H1 (cell line): ENCODE measurements around the gene ASPDH. TPM values are rescaled to one million over a fixed set of nuclear protein-coding genes. Genes with fewer than 3 reads are reported as not detected.

ENCODE experiments used
- CTCF ChIA-PET: fragments of 300-600 bp; sonication (Branson Sonifier 250); formaldehyde crosslinking; loops from one replicate; lab custom pipeline; 2021; ENCODE audit not compliant: partially characterized antibody; lab: Charles Lee
- POLR2A ChIA-PET: fragments of 300-600 bp; sonication (Branson Sonifier 250); formaldehyde crosslinking; loops from one replicate; lab custom pipeline; 2021; ENCODE audit warnings: inconsistent platforms; ENCODE audit not compliant: partially characterized antibody; lab: Charles Lee
- DNase-seq, 2 experiments: peaks; one replicate each; pipeline versions ENCODE4 v3.0.0 to v3.0.0-alpha.2; 2010 to 2022; ENCODE audit warnings: low spot score in 2 of 2, low read depth in 1 of 2, mixed read lengths in 1 of 2
- FAIRE-seq: peaks from 2 replicates; lab custom pipeline; 2011; peaks lifted over from hg19 to GRCh38; lab: Jason Lieb, UNC
- H2AFZ ChIP-seq: 2 replicates; pipeline ENCODE4 v1.8.1; 2012; ENCODE audit warnings: low read length, inconsistent platforms
- H2AK5ac ChIP-seq: 2 replicates; pipeline ENCODE4 v1.6.1; 2013; ENCODE audit warnings: low read depth, low read length
- H2BK120ac ChIP-seq: replicated peaks from 2 replicates; pipeline ENCODE3; 2013; ENCODE audit warnings: low read depth, low read length, inconsistent platforms
- H2BK12ac ChIP-seq: 2 replicates; pipeline ENCODE4 v1.6.1; 2013; ENCODE audit warnings: low read depth, low read length
- H2BK15ac ChIP-seq: 2 replicates; pipeline ENCODE4 v1.6.1; 2013; ENCODE audit warnings: low read length
- H2BK20ac ChIP-seq: 2 replicates; pipeline ENCODE4 v1.6.1; 2013; ENCODE audit warnings: low read length
- H2BK5ac ChIP-seq: 2 replicates; pipeline ENCODE4 v1.6.1; 2013; ENCODE audit warnings: low read depth, low read length
- H3K14ac ChIP-seq: 2 replicates; pipeline ENCODE4 v1.6.1; 2013; ENCODE audit warnings: inconsistent platforms; ENCODE audit not compliant: insufficient read length
- H3K18ac ChIP-seq: 2 replicates; pipeline ENCODE4 v1.6.1; 2013; ENCODE audit warnings: low read length; ENCODE audit errors: extremely low read depth
- H3K23ac ChIP-seq: 2 replicates; pipeline ENCODE4 v1.6.1; 2013; ENCODE audit warnings: inconsistent platforms; ENCODE audit not compliant: insufficient read length
- H3K23me2 ChIP-seq: 2 replicates; pipeline ENCODE4 v1.6.1; 2013; ENCODE audit warnings: low read depth, low read length
- H3K27ac ChIP-seq: 2 replicates; pipeline ENCODE4 v1.6.1; 2011; ENCODE audit warnings: low read depth, low read length, inconsistent platforms
- H3K27me3 ChIP-seq, 4 experiments: replicated peaks in 1 of 4; 1 replicate in 1 of 4; 2 replicates in 3 of 4; pipeline versions ENCODE4 v1.6.1 to v1.8.1; 2011 to 2013; ENCODE audit warnings: low read length in 3 of 4, mild to moderate bottlenecking in 3 of 4, inconsistent platforms in 2 of 4, mixed read lengths in 2 of 4, moderate library complexity in 1 of 4; ENCODE audit not compliant: control insufficient read depth in 3 of 4, insufficient read depth in 3 of 4; ENCODE audit errors: extremely low read depth in 1 of 4
- H3K36me3 ChIP-seq, 4 experiments: 2 replicates each; pipeline versions ENCODE4 v1.6.1 to v1.8.1; 2011 to 2013; ENCODE audit warnings: mild to moderate bottlenecking in 4 of 4, low read length in 3 of 4, moderate library complexity in 2 of 4, control low read depth in 1 of 4, inconsistent platforms in 1 of 4; ENCODE audit not compliant: insufficient read depth in 4 of 4, control insufficient read depth in 2 of 4
- H3K4ac ChIP-seq: replicated peaks from 2 replicates; pipeline ENCODE3; 2013; ENCODE audit warnings: low read length, low read depth, mixed read lengths, inconsistent platforms; ENCODE audit not compliant: insufficient read length
- H3K4me1 ChIP-seq, 4 experiments: replicated peaks in 1 of 4; 1 replicate in 1 of 4; 2 replicates in 3 of 4; pipeline versions ENCODE4 v1.6.1 to v1.8.1; 2011 to 2013; ENCODE audit warnings: low read length in 3 of 4, inconsistent platforms in 2 of 4, mixed read lengths in 1 of 4; ENCODE audit not compliant: insufficient read depth in 4 of 4, control insufficient read depth in 3 of 4
- H3K4me2 ChIP-seq, 2 experiments: 2 replicates each; pipeline versions ENCODE4 v1.6.1 to v1.8.1; 2011 to 2013; ENCODE audit warnings: low read depth in 2 of 2, low read length in 2 of 2, control low read depth in 1 of 2, inconsistent platforms in 1 of 2, mild to moderate bottlenecking in 1 of 2; ENCODE audit not compliant: insufficient read depth in 1 of 2
- H3K4me3 ChIP-seq, 4 experiments: fragments of 200-600, 300-600 bp in 1 of 4; sonication (generic), shearing (Covaris generic), sonication (Bioruptor Twin) in 1 of 4; 2 replicates each; pipeline versions ENCODE4 v1.5.1 to v1.8.1; 2011 to 2016; ENCODE audit warnings: low read length in 4 of 4, low read depth in 3 of 4, control low read depth in 2 of 4, inconsistent platforms in 2 of 4, mild to moderate bottlenecking in 2 of 4, mixed read lengths in 1 of 4, moderate library complexity in 1 of 4; ENCODE audit not compliant: insufficient read depth in 2 of 4; ENCODE audit errors: extremely low read depth in 1 of 4
- H3K56ac ChIP-seq: replicated peaks from 2 replicates; pipeline ENCODE3; 2013; ENCODE audit warnings: low read depth, mild to moderate bottlenecking, mixed read lengths, low read length, inconsistent platforms; ENCODE audit not compliant: insufficient read length
- H3K79me1 ChIP-seq: 2 replicates; pipeline ENCODE4 v1.6.1; 2013; ENCODE audit warnings: low read depth, low read length, control low read depth
- H3K79me2 ChIP-seq, 2 experiments: 2 replicates each; pipeline versions ENCODE4 v1.6.1 to v1.8.1; 2012 to 2013; ENCODE audit warnings: low read length in 2 of 2, mild to moderate bottlenecking in 2 of 2, inconsistent platforms in 1 of 2; ENCODE audit not compliant: insufficient read depth in 2 of 2, control insufficient read depth in 1 of 2
- H3K9ac ChIP-seq, 4 experiments: replicated peaks in 1 of 4; 1 replicate in 1 of 4; 2 replicates in 3 of 4; pipeline versions ENCODE4 v1.6.1 to v1.8.1; 2011 to 2013; ENCODE audit warnings: low read depth in 3 of 4, low read length in 3 of 4, control low read depth in 2 of 4, mild to moderate bottlenecking in 2 of 4, moderate library complexity in 2 of 4, inconsistent platforms in 1 of 4; ENCODE audit errors: extremely low read depth in 1 of 4
- H3K9me3 ChIP-seq, 2 experiments: 2 replicates each; pipeline versions ENCODE4 v1.6.1 to v1.8.1; 2012 to 2013; ENCODE audit warnings: mild to moderate bottlenecking in 2 of 2, moderate library complexity in 2 of 2, control low read depth in 1 of 2, inconsistent platforms in 1 of 2, low read depth in 1 of 2, low read length in 1 of 2, mixed read lengths in 1 of 2; ENCODE audit not compliant: insufficient read depth in 2 of 2
- H4K20me1 ChIP-seq, 2 experiments: replicated peaks in 1 of 2; 2 replicates each; pipeline versions ENCODE3 to v1.8.1; 2011 to 2013; ENCODE audit warnings: inconsistent platforms in 2 of 2, low read length in 2 of 2, mild to moderate bottlenecking in 1 of 2; ENCODE audit not compliant: insufficient read depth in 2 of 2, control insufficient read depth in 1 of 2
- H4K5ac ChIP-seq: 2 replicates; pipeline ENCODE4 v1.6.1; 2013; ENCODE audit warnings: low read length, low read depth, mixed read lengths, inconsistent platforms; ENCODE audit not compliant: insufficient read length
- H4K8ac ChIP-seq: 2 replicates; pipeline ENCODE4 v1.8.0; 2013; ENCODE audit warnings: mild to moderate bottlenecking, moderate library complexity, low read length, inconsistent platforms; ENCODE audit not compliant: insufficient read depth; ENCODE audit errors: extremely low read depth
- H4K91ac ChIP-seq: replicated peaks from 2 replicates; pipeline ENCODE3; 2013; ENCODE audit warnings: low read length, mixed read lengths, inconsistent platforms; ENCODE audit not compliant: insufficient read length
- CTCF ChIP-seq, 3 experiments: IDR thresholded peaks; 1 replicate in 2 of 3; 2 replicates in 1 of 3; pipeline versions ENCODE4 v1.5.1 to v1.6.1; 2011; ENCODE audit warnings: low read length in 3 of 3, mild to moderate bottlenecking in 3 of 3, inconsistent platforms in 2 of 3, low read depth in 1 of 3, moderate library complexity in 1 of 3; ENCODE audit not compliant: insufficient read depth in 1 of 3; ENCODE audit errors: control extremely low read depth in 1 of 3
- KDM5A ChIP-seq: fragments of 200-600 bp; IDR thresholded peaks from 2 replicates; pipeline ENCODE4 v1.7.1; 2012; ENCODE audit warnings: mild to moderate bottlenecking, low read length, inconsistent platforms, mixed read lengths
- RAD21 ChIP-seq, 2 experiments: IDR thresholded peaks in 1 of 2; conservative IDR thresholded peaks in 1 of 2; 2 replicates each; pipeline ENCODE4 v1.6.1; 2011; ENCODE audit warnings: low read depth in 2 of 2, low read length in 2 of 2, improper control_type of control experiment in 1 of 2, inconsistent platforms in 1 of 2, mild to moderate bottlenecking in 1 of 2, moderate library complexity in 1 of 2
- TCF12 ChIP-seq: IDR thresholded peaks from 2 replicates; pipeline ENCODE4 v1.6.1; 2011; ENCODE audit warnings: low read depth, mild to moderate bottlenecking, low read length
- WGBS, 2 experiments: shearing (Covaris generic) in 1 of 2; methylation state at CpG; one replicate each; pipeline versions ENCODE4 v1.1.6 to v1.1.7; 2013 to 2015; ENCODE audit warnings: low lambda C conversion rate in 2 of 2, mixed read lengths in 2 of 2, inconsistent platforms in 1 of 2, low coverage in 1 of 2, missing lambda C conversion rate in 1 of 2; ENCODE audit not compliant: insufficient replicate concordance in 2 of 2, insufficient coverage in 1 of 2, insufficient read length in 1 of 2; ENCODE audit errors: extremely low coverage in 1 of 2, missing lambda C conversion rate in 1 of 2; 5-methylcytosine and 5-hydroxymethylcytosine counted together
- polyA plus RNA-seq, 7 experiments: library from polyadenylated mRNA; depleted of rRNA in 3 of 7; stranded (reverse) in 5 of 7; unstranded in 2 of 7; fragments of >200 nt in 5 of 7; fragments of 200-250 nt in 2 of 7; gene quantifications; 1 replicate in 5 of 7; 2 replicates in 1 of 7; 4 replicates in 1 of 7; pipeline versions ENCODE4 v1.2.1 to v1.2.3, GENCODE V29; 2011 to 2013; ENCODE audit warnings: missing spikeins in 2 of 7, mixed read lengths in 2 of 7
- total RNA-seq: library from RNA; stranded (reverse); fragmentation: NEBNext Ultra II Directional; extraction: Animal tissue kit (Norgen Biotek cat#: 25700); gene quantifications from 2 replicates; pipeline ENCODE4 v1.2.1, GENCODE V29; 2021

ASPDH gene
- total and polyA plus RNA-seq, 2 of the 8 experiments (the other 6 are each of a cell fraction or from before 2014, with no cell fraction given) = not detected

DNA sequence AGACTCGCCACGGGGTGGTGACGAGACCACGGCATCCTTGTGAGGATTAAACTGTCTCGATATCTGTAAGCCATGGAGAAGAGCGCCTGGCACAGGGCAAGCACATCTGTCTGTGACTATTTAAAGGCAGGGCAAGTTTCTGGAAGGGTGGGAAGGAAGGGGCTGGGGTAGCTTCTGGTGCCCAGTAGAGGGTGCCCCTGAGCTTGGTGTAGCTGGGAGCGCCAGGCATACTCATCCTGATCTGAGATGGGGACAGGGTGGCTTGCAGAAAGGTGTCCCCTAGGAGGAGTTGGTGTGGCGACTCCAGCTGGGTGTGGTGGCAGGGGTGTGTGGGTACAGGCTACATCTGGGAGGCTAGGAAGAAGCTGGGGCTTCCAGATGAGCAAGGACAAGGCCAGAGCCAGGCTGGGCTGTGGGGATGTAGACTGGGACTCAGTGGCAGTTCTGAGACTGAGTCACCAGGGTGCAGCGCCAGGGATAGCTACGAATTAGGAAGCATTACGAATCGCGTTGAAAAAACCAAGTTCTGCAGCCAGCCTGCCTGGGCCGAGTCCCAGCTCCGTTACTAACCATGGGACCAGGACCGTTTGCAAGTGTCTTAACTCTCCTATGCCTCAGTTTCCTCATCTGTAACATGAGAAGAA, 23.1 kb upstream of the ASPDH start:
- H2BK15ac ChIP-seq = peak overlapping the region; percentile 46; the same call in 1 of the 2 replicates
- H3K4ac ChIP-seq = no peak overlapping the region
- H3K23me2 ChIP-seq = no peaks in the 10 kb centered on the region; the same call in 1 of the 2 replicates
- no peaks in the 10 kb centered on the region for H3K4me1 ChIP-seq
- H2AFZ ChIP-seq = no peak overlapping the region
- no peaks in the 10 kb centered on the region for H3K79me2 ChIP-seq
- no peaks in the 10 kb centered on the region for H3K27me3 ChIP-seq
- H3K9ac ChIP-seq = no peak overlapping the region; a peak in 1 of 7 replicates
- H3K4me3 ChIP-seq = no peak overlapping the region
- no peak overlapping the region for H3K4me2 ChIP-seq
- peaks cover 0 to 4% of the 10 kb centered on the region in 2 experiments for H4K20me1 ChIP-seq
- WGBS, 2 experiments = 87% methylated on average over 16 of the region's 16 CpGs; no CpG with 5 or more reads in 1 of the 2 experiments
- FAIRE-seq = no peak
- no peak overlapping the region for H2BK120ac ChIP-seq
- DNase-seq = no peak
- no peak overlapping the region for H3K27ac ChIP-seq
- H3K23ac ChIP-seq = no peak overlapping the region
- H3K18ac ChIP-seq = no peak overlapping the region
- no peak overlapping the region for H3K56ac ChIP-seq
- H4K8ac ChIP-seq = no peak overlapping the region
- CTCF ChIA-PET = interaction anchor here (0.6 to 17.1 kb wide), 38 partner anchors 10 to 270 kb away, joined by 3 to 269 read pairs (median 7); partner anchors contain the start of genes ASPDH, JOSD2, NR1H2 and POLD1
- H2BK12ac ChIP-seq = no peak overlapping the region
- POLR2A ChIA-PET = interaction anchor here (1.3 to 2.0 kb wide), 3 partner anchors 19 to 243 kb away, joined by 3 to 8 read pairs (median 4); no protein-coding TSS in a partner anchor
- H2AK5ac ChIP-seq = no peak overlapping the region
- no peak overlapping the region for H4K91ac ChIP-seq
- H3K79me1 ChIP-seq = no peaks in the 10 kb centered on the region
- no peak overlapping the region for H4K5ac ChIP-seq
- peaks cover 0 to 3% of the 10 kb centered on the region in 2 experiments; a peak in 1 of 4 replicates for H3K9me3 ChIP-seq
- TF ChIP-seq KDM5A (no peak), TCF12 (no peak), CTCF (IDR thresholded peaks at IDR 0.05; ENCODE audit: control extremely low read depth in 1 of 3, insufficient read depth in 1 of 3, low read depth in 1 of 3, low read length in 3 of 3) (peak in 2 of 3 experiments; percentile 27 to 34; a peak in 2 of 4 replicates), RAD21 (IDR thresholded peaks at IDR 0.05 in 1 of 2, conservative IDR thresholded peaks at IDR 0.05 in 1 of 2; ENCODE audit: low read depth in 2 of 2, low read length in 2 of 2) (0 out of 4 replicates have a peak, but pooled peaks of 1 of the 2 experiments have one; percentile 4)
- 0 out of 8 replicates have a peak, but pooled peaks cover 0 to 3% (median 0%) of the 10 kb centered on the region in 4 experiments for H3K36me3 ChIP-seq
- H2BK20ac ChIP-seq = no peak overlapping the region
- H2BK5ac ChIP-seq = no peak overlapping the region
- no peak overlapping the region for H3K14ac ChIP-seq
